Body of pancreas (tissue), 4 donors: ENCODE measurements around the gene SREBF1. TPM values are rescaled to one million over a fixed set of nuclear protein-coding genes. Genes with fewer than 3 reads are reported as not detected.

ENCODE experiments used
- ATAC-seq: fragments of 150-250 bp; one replicate; pipeline ENCODE4 v1.9.1; 2016
- DNase-seq, 4 donors: peaks; one replicate each; pipeline ENCODE4 v3.0.0-alpha.2; 2019
- H3K27ac ChIP-seq, 4 donors: fragments of 200-600 bp; sonication (generic); 1 replicate in 3 of 4; 2 replicates in 1 of 4; pipeline versions ENCODE4 v1.5.1 to v1.6.1; 2016 to 2019; ENCODE audit warnings: mild to moderate bottlenecking in 1 of 4, mixed read lengths in 1 of 4, moderate library complexity in 1 of 4
- H3K27me3 ChIP-seq, 2 donors: fragments of 200-600 bp; sonication (generic); one replicate each; pipeline ENCODE4 v1.6.0; 2016; ENCODE audit warnings: mild to moderate bottlenecking in 1 of 2
- H3K36me3 ChIP-seq, 2 donors: fragments of 200-600 bp; sonication (generic); replicated peaks in 1 of 2; 2 replicates each; pipeline ENCODE4 v1.5.1; 2016; ENCODE audit warnings: low read depth in 2 of 2; ENCODE audit not compliant: insufficient read depth in 1 of 2
- H3K4me1 ChIP-seq: fragments of 200-600 bp; sonication (generic); one replicate; pipeline ENCODE4 v1.6.0; 2016
- H3K4me3 ChIP-seq, 2 donors: fragments of 200-600 bp; sonication (generic); 1 replicate in 1 of 2; 2 replicates in 1 of 2; pipeline ENCODE4 v1.5.1; 2016 to 2019
- H3K9me3 ChIP-seq, 3 donors: fragments of 200-600 bp; sonication (generic); 1 replicate in 2 of 3; 2 replicates in 1 of 3; pipeline ENCODE4 v1.5.1; 2016
- CTCF ChIP-seq, 7 experiments: fragments of 450-650 bp in 4 of 7; fragments of 200-600 bp in 3 of 7; sonication (generic) in 3 of 7; IDR thresholded peaks; one replicate each; pipeline ENCODE4 v1.5.1; 2016 to 2019; ENCODE audit warnings: antibody characterized with exemption in 7 of 7
- POLR2A ChIP-seq, 3 donors: fragments of 450-650 bp; IDR thresholded peaks; one replicate each; pipeline ENCODE4 v1.6.1; 2016; ENCODE audit warnings: antibody characterized with exemption in 3 of 3, mild to moderate bottlenecking in 2 of 3
- WGBS, 2 donors: methylation state at CpG; one replicate each; pipeline ENCODE4 v1.1.5; 2017; 5-methylcytosine and 5-hydroxymethylcytosine counted together
- intact Hi-C: fragments of 100-400 bp; cut with DNase I; formaldehyde crosslinking; loops from one replicate; pipeline ENCODE4 v1.15.1; 2023
- total RNA-seq, 2 donors: library from RNA; depleted of rRNA; stranded (reverse); fragments of >200 nt; gene quantifications; one replicate each; pipeline ENCODE4 v1.1.0, GENCODE V29; 2016

Gene SREBF1
- total RNA-seq, 2 donors from 2014 or later, result 22.3 to 88.0 TPM

DNA sequence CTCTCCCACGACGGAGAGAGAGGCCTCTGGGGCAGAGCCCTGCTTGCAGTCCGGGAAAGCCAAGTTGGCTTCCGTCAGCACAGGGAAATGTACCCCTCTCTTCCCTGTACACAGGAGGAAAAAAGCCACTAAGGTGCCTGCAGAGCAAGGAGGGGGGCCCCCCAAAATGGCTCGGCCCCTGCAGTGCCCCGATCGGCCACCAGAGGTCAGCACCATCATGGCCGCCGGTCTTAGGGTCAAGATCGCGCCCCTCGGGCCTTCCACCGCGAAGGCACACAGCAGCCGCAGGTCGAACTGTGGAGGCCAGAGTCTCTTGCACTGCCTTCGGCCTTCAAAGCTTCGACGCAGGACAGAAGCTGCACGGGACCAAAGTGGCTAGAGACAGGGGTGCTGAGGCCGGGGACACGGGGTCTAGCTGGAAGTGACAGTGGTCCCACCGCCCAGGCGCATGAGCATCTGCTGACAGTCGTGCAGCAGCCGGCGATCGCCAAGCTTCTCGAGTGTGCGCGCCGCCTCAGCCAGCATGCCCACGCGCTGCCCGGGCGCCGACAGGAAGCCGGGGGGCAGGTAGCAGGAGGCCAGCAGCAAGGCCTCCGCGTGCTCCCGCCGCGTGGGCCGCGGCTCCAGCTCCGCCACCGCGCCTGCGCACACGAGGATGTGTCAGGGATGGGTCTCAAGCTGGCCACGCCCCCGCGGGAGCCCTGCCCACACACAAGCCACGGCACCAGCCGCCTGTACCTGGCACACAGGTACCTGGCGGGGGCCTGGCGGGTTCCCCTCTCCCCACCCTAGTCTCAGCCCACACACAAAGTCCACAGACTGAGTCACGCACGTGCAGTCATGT lies 24.4 kb downstream of the SREBF1 start:
- intact Hi-C loops, result loop anchor here (5.0 kb wide), 1 partner anchor 35 kb away; no protein-coding TSS in a partner anchor
- WGBS, 2 donors, result 45 to 49% methylated on average over 14 to 36 of the region's 59 CpGs
- Histone ChIP-seq H3K4me3 (no peak overlapping the region), H3K9me3 (no peaks in the 10 kb centered on the region), H3K36me3 (peaks cover 0 to 2% of the 10 kb centered on the region in 2 donors), H3K27ac (peak overlapping the region in 3 of 4 donors; percentile 19 to 48 (median 26)), H3K4me1 (peaks cover 15% of the 10 kb centered on the region), H3K27me3 (no peaks in the 10 kb centered on the region)
- ATAC-seq (peak; percentile 79), DNase-seq (peak; percentile 65 to 81 (median 76))
- peak; percentile 96 to 100 (median 99) for TF ChIP-seq CTCF (IDR thresholded peaks at IDR 0.05)
- TF ChIP-seq POLR2A (IDR thresholded peaks at IDR 0.05), result no peak

- intact Hi-C loops, result loop anchor here (5.0 kb wide), 1 partner anchor 36 kb away; no protein-coding TSS in a partner anchor
- H3K27ac ChIP-seq, result peak overlapping the region in 3 of 4 donors; percentile 19 to 48 (median 26)
- DNase-seq, result no peak
- 35 to 39% methylated on average over 15 of the region's 15 CpGs for WGBS, 2 donors
- H3K9me3 ChIP-seq, result no peaks in the 10 kb centered on the region
- TF ChIP-seq CTCF (IDR thresholded peaks at IDR 0.05), result no peak
- TF ChIP-seq POLR2A (IDR thresholded peaks at IDR 0.05), result no peak
- H3K36me3 ChIP-seq, result peaks cover 0 to 2% of the 10 kb centered on the region in 2 donors
- peak; percentile 13 for ATAC-seq
- no peak overlapping the region for H3K4me3 ChIP-seq
- no peaks in the 10 kb centered on the region for H3K27me3 ChIP-seq
- peaks cover 15% of the 10 kb centered on the region for H3K4me1 ChIP-seq
Measured at GRCh38 chr17:17811381-17812210, 25.2 kb downstream of the SREBF1 start.

GRCh38 chr17:17810895-17811248 lies 25.9 kb downstream of the SREBF1 start:
- peaks cover 0 to 2% of the 10 kb centered on the region in 2 donors for H3K36me3 ChIP-seq
- H3K9me3 ChIP-seq, result no peaks in the 10 kb centered on the region
- H3K4me1 ChIP-seq, result peaks cover 15% of the 10 kb centered on the region
- intact Hi-C loops, result loop anchor here (5.0 kb wide), 1 partner anchor 36 kb away; no protein-coding TSS in a partner anchor
- TF ChIP-seq POLR2A (IDR thresholded peaks at IDR 0.05), result no peak
- no peak for TF ChIP-seq CTCF (IDR thresholded peaks at IDR 0.05)
- ATAC-seq, result no peak
- 82 to 91% methylated on average over 26 to 27 of the region's 27 CpGs for WGBS, 2 donors
- no peak overlapping the region for H3K27ac ChIP-seq
- no peak for DNase-seq
- H3K27me3 ChIP-seq, result no peaks in the 10 kb centered on the region
- no peak overlapping the region for H3K4me3 ChIP-seq

GRCh38 chr17:17810084-17810894 lies 26.5 kb downstream of the SREBF1 start:
- TF ChIP-seq POLR2A (IDR thresholded peaks at IDR 0.05), result no peak
- TF ChIP-seq CTCF (IDR thresholded peaks at IDR 0.05), result no peak
- Histone ChIP-seq H3K4me3 (no peak overlapping the region), H3K27ac (peak overlapping the region in 2 of 4 donors; percentile 7 to 21), H3K4me1 (peaks cover 15% of the 10 kb centered on the region), H3K27me3 (no peaks in the 10 kb centered on the region), H3K9me3 (no peaks in the 10 kb centered on the region), H3K36me3 (peaks cover 0 to 2% of the 10 kb centered on the region in 2 donors)
- intact Hi-C loops, result loop anchor here (5.0 kb wide), 1 partner anchor 37 kb away; no protein-coding TSS in a partner anchor
- ATAC-seq (no peak), DNase-seq (peak in 1 of 4 donors; percentile 52)
- 78 to 94% methylated on average over 47 to 51 of the region's 68 CpGs for WGBS, 2 donors
